Body of pancreas (tissue), 4 donors: ENCODE measurements around the gene CLEC10A.
"Not testable (repeated sequence)": the region's sequence is repeated elsewhere in the genome, so short reads cannot be mapped to it uniquely, and the experiment has no call there.

Source experiments
- POLR2A ChIP-seq, 3 donors: fragments of 450-650 bp; IDR thresholded peaks; one replicate each; pipeline ENCODE4 v1.6.1; 2016; ENCODE audit warnings: antibody characterized with exemption in 3 of 3, mild to moderate bottlenecking in 2 of 3
- TF ChIP-seq, protein P1 (sequence below), 7 experiments: fragments of 450-650 bp in 4 of 7; fragments of 200-600 bp in 3 of 7; sonication (generic) in 3 of 7; IDR thresholded peaks; one replicate each; pipeline ENCODE4 v1.5.1; 2016 to 2019; ENCODE audit warnings: antibody characterized with exemption in 7 of 7

DNA sequence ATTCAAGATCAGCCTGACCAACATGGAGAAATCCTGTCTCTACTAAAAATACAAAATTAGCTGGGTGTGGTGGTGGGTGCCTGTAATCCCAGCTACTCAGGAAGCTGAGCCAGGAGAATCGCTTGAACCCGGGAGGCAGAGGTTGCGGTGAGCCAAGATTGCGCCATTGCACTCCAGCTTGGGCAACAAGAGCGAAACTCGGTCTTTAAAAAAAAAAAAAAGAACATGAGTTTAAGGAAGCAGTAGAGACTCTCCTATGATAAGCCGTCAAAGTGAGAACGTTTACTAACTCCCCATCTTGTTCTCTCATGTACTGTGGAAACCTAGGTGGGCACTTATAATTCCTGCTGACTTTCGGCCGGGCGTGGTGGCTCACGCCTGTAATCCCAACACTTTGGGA, 40.6 kb upstream of the CLEC10A start:
- TF ChIP-seq, protein P1, sequence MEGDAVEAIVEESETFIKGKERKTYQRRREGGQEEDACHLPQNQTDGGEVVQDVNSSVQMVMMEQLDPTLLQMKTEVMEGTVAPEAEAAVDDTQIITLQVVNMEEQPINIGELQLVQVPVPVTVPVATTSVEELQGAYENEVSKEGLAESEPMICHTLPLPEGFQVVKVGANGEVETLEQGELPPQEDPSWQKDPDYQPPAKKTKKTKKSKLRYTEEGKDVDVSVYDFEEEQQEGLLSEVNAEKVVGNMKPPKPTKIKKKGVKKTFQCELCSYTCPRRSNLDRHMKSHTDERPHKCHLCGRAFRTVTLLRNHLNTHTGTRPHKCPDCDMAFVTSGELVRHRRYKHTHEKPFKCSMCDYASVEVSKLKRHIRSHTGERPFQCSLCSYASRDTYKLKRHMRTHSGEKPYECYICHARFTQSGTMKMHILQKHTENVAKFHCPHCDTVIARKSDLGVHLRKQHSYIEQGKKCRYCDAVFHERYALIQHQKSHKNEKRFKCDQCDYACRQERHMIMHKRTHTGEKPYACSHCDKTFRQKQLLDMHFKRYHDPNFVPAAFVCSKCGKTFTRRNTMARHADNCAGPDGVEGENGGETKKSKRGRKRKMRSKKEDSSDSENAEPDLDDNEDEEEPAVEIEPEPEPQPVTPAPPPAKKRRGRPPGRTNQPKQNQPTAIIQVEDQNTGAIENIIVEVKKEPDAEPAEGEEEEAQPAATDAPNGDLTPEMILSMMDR (IDR thresholded peaks at IDR 0.05), result not testable (repeated sequence)
- not testable (repeated sequence) for TF ChIP-seq POLR2A (IDR thresholded peaks at IDR 0.05)
